HL-60/S4 treated with retinoic acid at 250 ng/mL for 4 days and 3 days (cell line): ENCODE measurements around the gene DYNLT2.

Experiments used
- in situ Hi-C: fragments of 300-500 bp; cut with MboI; formaldehyde crosslinking; loops from 2 replicates; pipeline ENCODE4 v1.7.0; 2022; ENCODE audit warnings: low sequenced_read_pairs

DYNLT2 gene

GRCh38 chr6:169751242-169752073, at the start of gene DYNLT2, which contains the start of gene ERMARD:
Gene DYNLT2, minus strand, starts transcription at chr6:169751572. Its CDS starts 114 bp downstream, at chr6:169751458.
Gene ERMARD, plus strand, starts transcription at chr6:169751622. Its CDS starts 36 bp downstream, at chr6:169751658.
- in situ Hi-C loops = no loop called here

- in situ Hi-C loops = no loop called here
Measured at GRCh38 chr6:169800668-169801395, 49.5 kb upstream of the DYNLT2 start.

- in situ Hi-C loops = no loop called here
Measured at GRCh38 chr6:169800116-169800667, 48.8 kb upstream of the DYNLT2 start.

GRCh38 chr6:169799474-169799926, 48.1 kb upstream of the DYNLT2 start:
- in situ Hi-C loops = loop anchor here (10.0 kb wide), 1 partner anchor 715 kb away; no protein-coding TSS in a partner anchor

GRCh38 chr6:169798764-169799473, 47.5 kb upstream of the DYNLT2 start:
- in situ Hi-C loops = loop anchor here (10.0 kb wide), 1 partner anchor 716 kb away; no protein-coding TSS in a partner anchor

GRCh38 chr6:169795196-169795595, 43.8 kb upstream of the DYNLT2 start:
- in situ Hi-C loops = loop anchor here (10.0 kb wide), 1 partner anchor 720 kb away; no protein-coding TSS in a partner anchor

DNA sequence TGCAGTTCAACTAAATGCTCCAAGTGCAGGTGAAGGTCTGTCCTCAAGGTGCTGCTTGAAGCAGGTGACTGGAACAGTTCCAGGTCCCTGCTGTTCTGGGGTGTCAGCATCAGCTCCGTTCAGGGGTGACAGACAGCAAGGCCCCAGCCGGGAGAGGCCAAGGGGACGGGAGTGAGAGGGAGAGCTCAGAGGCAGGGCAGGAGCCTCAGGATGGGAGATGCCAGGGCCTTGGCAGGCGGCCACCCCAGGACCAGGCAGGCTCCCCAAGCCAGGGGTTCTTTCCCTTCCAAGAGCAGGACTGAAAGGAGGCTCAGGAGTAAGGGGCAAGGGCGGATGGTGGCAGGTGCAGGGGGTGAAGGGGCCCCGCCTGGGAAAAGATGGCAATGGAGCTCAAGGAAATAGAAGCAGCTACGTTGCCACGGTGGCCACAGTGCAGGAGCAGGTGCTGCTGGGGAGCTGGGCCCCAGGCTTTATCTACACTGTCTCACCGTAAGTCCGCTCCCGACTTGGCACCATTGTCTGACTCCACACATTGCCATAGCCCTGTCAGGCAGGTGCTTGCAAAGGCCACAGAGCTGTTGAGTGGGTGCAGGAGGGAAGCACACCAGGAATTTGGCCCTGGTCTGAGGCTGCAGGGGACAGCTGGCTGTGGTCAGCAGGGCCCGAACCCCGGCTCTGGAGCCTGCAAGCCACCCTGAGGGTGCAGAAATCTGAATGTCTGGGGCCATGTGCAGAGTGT, 43.1 kb upstream of the DYNLT2 start:
- in situ Hi-C loops = loop anchor here (10.0 kb wide), 1 partner anchor 720 kb away; no protein-coding TSS in a partner anchor

- in situ Hi-C loops = loop anchor here (10.0 kb wide), 1 partner anchor 721 kb away; no protein-coding TSS in a partner anchor
Measured at GRCh38 chr6:169793408-169793807, 42.0 kb upstream of the DYNLT2 start.

GRCh38 chr6:169792306-169793015, 41.1 kb upstream of the DYNLT2 start:
- in situ Hi-C loops = loop anchor here (10.0 kb wide), 1 partner anchor 722 kb away; no protein-coding TSS in a partner anchor

DNA sequence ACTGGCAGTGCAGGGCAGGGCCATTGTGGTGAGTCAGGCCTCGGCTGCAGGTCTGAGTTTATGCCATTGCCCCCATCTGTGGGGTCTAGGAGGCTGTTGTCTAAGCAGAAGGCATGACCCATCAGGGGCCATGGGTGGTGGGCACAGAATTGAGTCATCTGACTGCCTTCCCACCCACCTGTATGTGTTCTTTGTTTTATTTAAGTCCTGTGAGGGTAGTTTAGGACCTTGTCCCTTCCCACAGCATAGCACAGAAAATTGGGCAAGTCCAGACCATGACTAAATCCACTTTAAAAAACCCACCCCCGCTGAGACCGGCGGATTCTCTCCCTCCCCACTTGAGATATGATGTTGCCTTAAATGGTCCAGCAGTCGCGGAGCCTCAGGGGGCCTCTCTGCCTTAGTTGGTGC, 40.4 kb upstream of the DYNLT2 start:
- in situ Hi-C loops = loop anchor here (10.0 kb wide), 1 partner anchor 723 kb away; no protein-coding TSS in a partner anchor

DNA sequence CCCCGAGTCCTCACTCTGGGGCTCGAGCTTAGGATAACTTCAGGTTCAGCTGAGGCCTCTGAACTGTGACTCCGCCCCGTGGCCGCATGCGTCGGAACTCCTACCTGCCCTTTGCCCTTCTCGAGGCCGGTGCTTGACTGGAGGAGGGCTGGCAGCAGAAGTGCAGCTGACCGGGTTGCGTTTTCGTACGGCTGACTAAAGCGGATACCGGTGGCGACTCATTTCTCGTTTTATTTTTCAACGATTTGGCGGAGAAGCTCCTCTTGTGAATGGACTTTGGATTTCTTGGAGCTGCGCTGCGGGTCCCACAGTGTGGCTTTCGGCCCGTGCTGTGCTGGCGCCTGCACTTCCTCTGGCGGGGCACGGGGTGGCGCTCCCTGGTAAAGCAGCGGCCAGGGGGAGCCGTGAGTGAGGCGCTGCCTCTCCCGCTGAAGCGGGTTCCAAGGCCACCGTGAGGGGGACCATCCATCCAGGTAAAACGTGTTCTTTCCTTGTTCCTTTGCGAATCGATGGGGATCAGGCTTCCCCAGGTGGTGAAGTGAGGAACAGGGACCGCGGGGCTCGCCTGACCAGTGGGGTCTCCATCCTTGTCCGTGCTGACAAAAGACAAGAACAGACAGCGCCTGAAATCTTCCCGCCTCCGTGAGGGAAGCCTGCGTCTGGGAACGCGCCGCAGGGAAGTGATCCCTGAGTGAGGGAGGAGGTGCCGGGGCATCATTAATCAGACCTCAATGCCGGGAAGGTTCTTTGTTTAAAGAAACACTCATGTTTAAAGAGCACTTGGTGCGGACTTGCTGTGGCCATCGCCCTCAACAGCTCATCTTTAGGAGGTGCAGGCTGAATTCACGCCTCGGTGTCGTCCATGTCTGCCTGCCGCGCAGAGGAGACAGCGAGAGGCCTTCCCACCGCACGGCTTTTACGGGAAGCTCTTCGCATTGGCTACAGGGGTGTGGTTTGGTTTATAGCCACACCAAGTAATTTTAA, 38.9 kb upstream of the DYNLT2 start:
- in situ Hi-C loops = loop anchor here (10.0 kb wide), 1 partner anchor 725 kb away; no protein-coding TSS in a partner anchor

DNA sequence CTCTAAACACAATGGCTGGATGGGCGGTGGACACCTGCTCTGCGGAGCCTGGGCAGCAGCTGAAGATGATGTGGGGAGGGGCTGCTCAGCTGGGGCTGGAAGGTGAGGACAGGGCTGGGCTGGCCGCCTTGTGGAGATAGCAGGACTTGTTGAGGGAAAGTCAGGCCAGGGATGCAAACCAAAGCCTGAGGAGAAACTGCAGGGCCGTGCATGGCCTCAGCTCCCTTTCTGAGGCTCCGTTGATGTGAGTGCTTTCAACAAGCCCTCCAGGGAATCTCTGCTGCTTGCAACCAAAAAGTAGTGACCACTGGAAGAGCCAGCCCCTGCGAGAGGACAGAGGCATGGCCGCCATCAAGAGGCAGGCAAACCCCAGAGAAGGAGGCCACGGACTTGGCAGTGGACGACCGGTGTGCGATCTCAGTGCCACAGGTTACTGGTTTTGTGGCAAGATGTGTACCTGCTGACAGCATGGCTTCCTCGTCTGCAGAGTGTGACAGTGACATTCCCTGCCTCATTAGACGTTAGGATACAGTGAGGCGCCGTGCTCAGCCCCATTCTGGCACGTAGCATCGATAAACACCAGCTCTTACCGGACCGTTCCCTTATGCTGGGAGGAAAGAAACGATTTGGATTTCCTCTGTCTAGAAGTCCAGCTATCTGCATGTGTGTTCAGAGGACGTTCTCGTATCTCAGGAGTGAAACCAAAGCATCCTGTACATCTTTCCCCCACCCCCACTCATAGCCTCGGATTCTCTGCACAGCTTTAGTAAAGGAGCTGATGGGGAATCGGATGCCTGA, 38.0 kb upstream of the DYNLT2 start:
- in situ Hi-C loops = no loop called here

GRCh38 chr6:169788809-169789145, 37.4 kb upstream of the DYNLT2 start:
- in situ Hi-C loops = no loop called here

DNA sequence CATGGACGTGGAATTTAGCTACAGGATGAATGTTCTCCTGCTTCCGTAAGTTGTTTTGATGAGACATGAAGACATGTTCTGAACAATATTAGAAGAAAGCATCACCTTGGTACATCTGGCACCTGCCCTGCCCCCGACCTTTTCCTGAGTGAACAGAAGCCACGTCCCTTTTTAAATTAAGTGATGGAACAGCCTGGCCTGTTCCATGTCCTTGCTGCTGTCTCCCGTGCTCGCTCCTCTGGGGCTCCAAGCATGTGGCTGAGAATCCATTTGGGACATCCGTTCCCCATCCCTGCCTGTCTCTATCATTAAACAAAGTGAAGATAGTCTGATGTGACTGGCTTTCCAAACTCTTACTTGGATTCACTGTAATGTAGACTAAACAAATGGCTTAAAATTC, 36.4 kb upstream of the DYNLT2 start:
- in situ Hi-C loops = no loop called here

- in situ Hi-C loops = no loop called here
Measured at GRCh38 chr6:169786349-169786748, 35.0 kb upstream of the DYNLT2 start.

DNA sequence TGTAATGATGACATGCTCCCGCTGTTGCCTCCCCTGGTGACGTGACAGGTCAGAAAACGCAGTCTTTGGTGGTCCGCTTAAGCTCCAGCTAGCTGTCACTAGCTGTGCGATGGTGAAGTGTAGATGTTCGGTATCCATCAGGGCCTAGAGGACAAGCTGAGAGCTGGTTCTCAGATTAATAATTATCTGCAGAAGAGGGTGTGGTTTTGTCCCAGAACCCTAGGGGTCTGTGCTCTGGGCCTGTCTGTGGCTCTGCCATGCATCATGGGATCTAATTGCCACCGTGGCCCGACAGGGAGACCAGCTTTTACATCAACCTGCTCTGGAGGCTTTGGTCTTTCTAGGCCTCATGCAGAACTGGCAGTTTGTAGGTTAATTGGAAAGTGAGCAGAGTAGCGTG, 34.2 kb upstream of the DYNLT2 start:
- in situ Hi-C loops = no loop called here

- in situ Hi-C loops = no loop called here
Measured at GRCh38 chr6:169784821-169785340, 33.5 kb upstream of the DYNLT2 start.
